GM23248 (cell line): ENCODE results near the gene FGGY. TPM values are rescaled to one million over a fixed set of nuclear protein-coding genes. Genes with fewer than 3 reads are reported as not detected.
A peak's percentile ranks its signal among the peaks of the same experiment; 100 is the strongest.

Experiments
- DNase-seq: peaks from one replicate; pipeline ENCODE4 v3.0.0-alpha.2; 2015
- H2AFZ ChIP-seq: fragments of 200-600 bp; sonication (generic); 2 replicates; pipeline ENCODE4 v1.6.1; 2016; ENCODE audit warnings: antibody characterized with exemption
- H3F3A ChIP-seq: fragments of 200-600 bp; sonication (generic); 2 replicates; pipeline ENCODE4 v1.6.1; 2016; ENCODE audit warnings: mild to moderate bottlenecking, antibody characterized with exemption, mixed run types; ENCODE audit not compliant: insufficient read depth
- H3K27ac ChIP-seq: fragments of 200-600 bp; sonication (generic); 2 replicates; pipeline ENCODE4 v1.5.1; 2016; ENCODE audit warnings: mild to moderate bottlenecking
- H3K27me3 ChIP-seq: fragments of 200-600 bp; sonication (generic); replicated peaks from 2 replicates; pipeline ENCODE4 v1.6.1; 2016; ENCODE audit warnings: mild to moderate bottlenecking; ENCODE audit not compliant: insufficient read depth
- H3K36me3 ChIP-seq: fragments of 200-600 bp; sonication (generic); 2 replicates; pipeline ENCODE4 v1.6.1; 2016; ENCODE audit warnings: low read depth, mild to moderate bottlenecking
- H3K4me1 ChIP-seq: fragments of 200-600 bp; sonication (generic); 2 replicates; pipeline ENCODE4 v1.6.1; 2016; ENCODE audit warnings: mild to moderate bottlenecking; ENCODE audit not compliant: insufficient read depth
- H3K4me2 ChIP-seq: fragments of 200-600 bp; sonication (generic); one replicate; pipeline ENCODE4 v1.6.1; 2016; ENCODE audit warnings: mild to moderate bottlenecking; ENCODE audit not compliant: unreplicated experiment
- H3K4me3 ChIP-seq: fragments of 200-600 bp; sonication (generic); 2 replicates; pipeline ENCODE4 v1.5.1; 2016; ENCODE audit warnings: mild to moderate bottlenecking
- H3K79me2 ChIP-seq: fragments of 200-600 bp; sonication (generic); 2 replicates; pipeline ENCODE4 v1.6.1; 2016; ENCODE audit warnings: mild to moderate bottlenecking; ENCODE audit not compliant: insufficient read depth
- H3K9ac ChIP-seq: fragments of 200-600 bp; sonication (generic); 2 replicates; pipeline ENCODE4 v1.6.1; 2016; ENCODE audit warnings: mild to moderate bottlenecking
- H3K9me2 ChIP-seq: fragments of 200-600 bp; sonication (generic); 2 replicates; pipeline ENCODE4 v1.6.1; 2016; ENCODE audit warnings: mixed run types, mild to moderate bottlenecking, moderate library complexity; ENCODE audit not compliant: insufficient read depth
- H3K9me3 ChIP-seq: fragments of 200-600 bp; sonication (generic); one replicate; pipeline ENCODE4 v1.6.1; 2017; ENCODE audit warnings: low read depth
- H4K20me1 ChIP-seq: fragments of 200-600 bp; sonication (generic); 2 replicates; pipeline ENCODE4 v1.6.0; 2016; ENCODE audit not compliant: insufficient read depth
- EZH2 ChIP-seq: fragments of 200-600 bp; sonication (generic); IDR thresholded peaks from 2 replicates; pipeline ENCODE4 v1.6.1; 2018; ENCODE audit warnings: antibody characterized with exemption, mild to moderate bottlenecking; ENCODE audit not compliant: insufficient read depth, poor library complexity, severe bottlenecking
- EZH2phosphoT487 ChIP-seq: fragments of 200-600 bp; sonication (generic); IDR thresholded peaks from 2 replicates; pipeline ENCODE4 v1.6.1; 2018; ENCODE audit warnings: antibody characterized with exemption, moderate library complexity, mild to moderate bottlenecking, low read depth; ENCODE audit not compliant: insufficient read depth
- WGBS, 2 experiments: methylation state at CpG; one replicate each; pipeline ENCODE4 v1.1.6; 2015 to 2017; ENCODE audit warnings: low lambda C conversion rate in 2 of 2, low coverage in 1 of 2; ENCODE audit errors: missing lambda C conversion rate in 2 of 2; 5-methylcytosine and 5-hydroxymethylcytosine counted together
- in situ Hi-C: fragments of 300-500 bp; cut with MboI; formaldehyde crosslinking; loops from 2 replicates; pipeline ENCODE4 v1.15.0; 2020
- polyA plus RNA-seq: library from polyadenylated mRNA; unstranded; fragments of >200 nt; fragmentation: Nextera tagmentation; extraction: Ambion mirVana; gene quantifications from 2 replicates; pipeline ENCODE4 v1.2.1, GENCODE V29; 2016
- total RNA-seq: library from RNA; depleted of rRNA; stranded (reverse); fragments of >200 nt; shearing (Covaris generic); gene quantifications from 2 replicates; pipeline ENCODE4 v1.2.3, GENCODE V29; 2014

The FGGY gene
- total and polyA plus RNA-seq, 2 experiments from 2014 or later: 12.8 to 16.9 TPM

DNA sequence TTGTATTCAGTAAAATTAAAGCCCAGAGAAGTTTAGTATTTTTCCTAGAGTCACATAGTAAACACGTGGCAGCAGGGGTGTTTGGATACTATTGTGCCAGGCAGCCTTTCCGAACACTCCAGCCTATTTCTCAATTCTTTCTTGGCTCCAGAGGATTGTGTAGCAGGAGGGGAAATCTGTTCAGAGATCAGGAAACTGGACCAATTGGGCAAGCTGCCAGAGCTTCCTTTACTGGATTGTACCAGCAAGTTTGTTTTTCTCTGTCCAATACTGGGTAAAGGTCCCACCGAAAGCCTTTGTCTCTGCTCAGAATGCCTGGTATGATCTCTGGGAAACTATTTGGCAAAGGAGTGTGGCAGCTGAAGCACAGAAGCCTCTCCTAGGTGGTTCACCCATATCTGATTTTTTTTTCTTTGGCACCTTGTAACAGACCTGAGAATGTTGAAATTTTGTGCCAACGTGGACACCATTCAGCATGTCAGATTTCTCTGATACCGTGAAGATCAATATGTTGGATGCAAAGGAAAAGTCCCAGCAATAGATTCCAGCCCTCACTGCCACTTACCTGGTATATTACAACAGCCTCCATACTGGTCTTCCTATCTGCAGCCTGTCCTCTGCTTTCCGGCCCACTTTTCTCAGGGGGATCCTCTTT is 126.2 kb downstream of the FGGY start:
- no peaks in the 10 kb centered on the region for H3K36me3 ChIP-seq
- no peak overlapping the region for H3K9ac ChIP-seq
- H3K4me2 ChIP-seq: no peak overlapping the region
- no peak overlapping the region for H2AFZ ChIP-seq
- H3K9me2 ChIP-seq: no peaks in the 10 kb centered on the region
- H3K79me2 ChIP-seq: no peaks in the 10 kb centered on the region
- in situ Hi-C loops: no loop called here
- H3K4me3 ChIP-seq: no peak overlapping the region
- no peaks in the 10 kb centered on the region for H4K20me1 ChIP-seq
- peaks cover 20% of the 10 kb centered on the region for H3K4me1 ChIP-seq
- H3K27me3 ChIP-seq: no peaks in the 10 kb centered on the region
- TF ChIP-seq EZH2 (no peak), EZH2phosphoT487 (no peak)
- peak; percentile 48 for DNase-seq
- H3F3A ChIP-seq: peaks cover 14% of the 10 kb centered on the region; the same call in 1 of the 2 replicates
- no peak overlapping the region for H3K27ac ChIP-seq
- WGBS, 2 experiments: 51 to 56% methylated on average over 6 of the region's 6 CpGs
- no peaks in the 10 kb centered on the region for H3K9me3 ChIP-seq

DNA sequence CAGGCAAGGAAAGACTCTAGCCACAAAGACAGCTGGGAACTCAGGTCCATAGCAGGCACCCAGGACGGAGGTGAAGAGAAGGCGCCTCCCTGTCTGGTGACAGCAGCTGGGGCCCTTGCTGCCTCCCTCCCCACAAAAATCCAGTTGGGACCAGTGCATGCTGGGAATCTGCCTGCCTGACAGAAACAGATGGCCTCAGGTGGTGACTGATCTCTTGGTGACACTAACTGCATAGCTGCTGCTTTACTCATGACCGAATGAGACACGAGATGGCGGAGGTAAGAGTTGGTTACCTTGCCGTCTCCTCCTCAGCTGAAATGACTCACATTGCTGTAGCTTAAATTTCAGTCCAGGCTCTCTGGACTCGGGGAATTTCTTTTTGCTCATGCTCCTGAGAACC is 130.3 kb downstream of the FGGY start:
- no peaks in the 10 kb centered on the region for H3K27me3 ChIP-seq
- no peak overlapping the region for H3K9ac ChIP-seq
- H2AFZ ChIP-seq: peak overlapping the region; percentile 55
- no peaks in the 10 kb centered on the region for H3K9me2 ChIP-seq
- WGBS, 2 experiments: 29 to 35% methylated on average over 7 of the region's 7 CpGs
- no peaks in the 10 kb centered on the region for H3K36me3 ChIP-seq
- peak overlapping the region; percentile 43 for H3K27ac ChIP-seq
- no peak overlapping the region for H3K4me3 ChIP-seq
- in situ Hi-C loops: no loop called here
- DNase-seq: peak; percentile 73
- H3K4me1 ChIP-seq: peaks cover 30% of the 10 kb centered on the region
- H4K20me1 ChIP-seq: no peaks in the 10 kb centered on the region
- no peak for TF ChIP-seq EZH2phosphoT487
- TF ChIP-seq EZH2: no peak
- H3F3A ChIP-seq: peaks cover 22% of the 10 kb centered on the region; the same call in 1 of the 2 replicates
- H3K79me2 ChIP-seq: no peaks in the 10 kb centered on the region
- H3K4me2 ChIP-seq: peak overlapping the region; percentile 42
- H3K9me3 ChIP-seq: no peaks in the 10 kb centered on the region

DNA sequence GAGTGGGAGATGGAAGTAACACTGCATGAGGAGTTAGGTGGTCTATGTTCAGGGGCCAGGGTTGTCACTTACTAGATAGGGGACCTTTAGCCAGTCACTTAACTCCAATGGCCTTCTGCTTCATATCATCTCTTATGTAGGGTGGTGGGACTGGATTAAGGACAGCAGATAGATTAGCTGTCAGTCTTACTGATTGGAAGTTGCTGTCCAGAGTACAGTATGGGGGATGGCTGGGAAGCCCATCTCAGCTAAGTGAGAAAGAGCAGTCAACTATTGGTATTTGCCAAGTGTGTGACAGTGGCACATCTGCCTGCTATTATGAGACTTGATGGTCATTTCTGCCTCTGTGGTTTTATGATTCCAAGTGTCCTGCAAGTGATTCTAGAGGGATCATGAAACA is 130.9 kb downstream of the FGGY start:
- Histone ChIP-seq H3K4me2 (no peak overlapping the region), H3K9me2 (no peaks in the 10 kb centered on the region), H4K20me1 (no peaks in the 10 kb centered on the region), H3K9me3 (no peaks in the 10 kb centered on the region), H3K9ac (no peak overlapping the region), H3K27ac (peak overlapping the region; percentile 43), H3F3A (peaks cover 25% of the 10 kb centered on the region; the same call in 1 of the 2 replicates), H3K36me3 (no peaks in the 10 kb centered on the region), H3K27me3 (no peaks in the 10 kb centered on the region), H3K4me3 (no peak overlapping the region), H2AFZ (no peak overlapping the region), H3K79me2 (no peaks in the 10 kb centered on the region), H3K4me1 (peaks cover 29% of the 10 kb centered on the region)
- in situ Hi-C loops: no loop called here
- TF ChIP-seq EZH2: no peak
- no peak for TF ChIP-seq EZH2phosphoT487
- no peak for DNase-seq

GRCh38 chr1:59428828-59429227 is 131.9 kb downstream of the FGGY start:
- DNase-seq: no peak
- in situ Hi-C loops: no loop called here
- Histone ChIP-seq H3K27ac (no peak overlapping the region), H2AFZ (no peak overlapping the region), H3K79me2 (no peaks in the 10 kb centered on the region), H3K27me3 (no peaks in the 10 kb centered on the region), H3K36me3 (no peaks in the 10 kb centered on the region), H3K4me1 (peaks cover 34% of the 10 kb centered on the region), H3K9ac (no peak overlapping the region), H3K4me2 (no peak overlapping the region), H3K4me3 (no peak overlapping the region), H4K20me1 (no peaks in the 10 kb centered on the region), H3K9me2 (no peaks in the 10 kb centered on the region), H3K9me3 (no peaks in the 10 kb centered on the region), H3F3A (peaks cover 27% of the 10 kb centered on the region)
- TF ChIP-seq EZH2: no peak
- TF ChIP-seq EZH2phosphoT487: no peak
- WGBS, 2 experiments: 92 to 95% methylated on average over 6 of the region's 6 CpGs
